K562 (cell line): Measurements from ENCODE around the gene TMEM14C. TPM values are rescaled to one million over a fixed set of nuclear protein-coding genes. Genes with fewer than 3 reads are reported as not detected.
A peak's percentile ranks its signal among the peaks of the same experiment; 100 is the strongest.

Experiments
- ATAC-seq: fragments of 200-7000 bp; cut with Tn5 transposase; 3 replicates; pipeline ENCODE4 v1.9.1; 2020; ENCODE audit warnings: moderate library complexity
- BruUV-seq: library from RNA; stranded (reverse); fragments of 400-500 nt; replicated peaks from 2 replicates; lab custom pipeline; 2021; lab: Mats Ljungman, UMichigan
- CTCF ChIA-PET: fragments of 300-600 bp; formaldehyde crosslinking; extraction: SDS; loops from one replicate; lab custom pipeline; 2021; ENCODE audit warnings: low intra/inter-chr PET ratio; lab: Yijun Ruan, JAX
- POLR2A ChIA-PET: fragments of 300-600, 350-650 bp; sonication (Branson Sonifier 250); formaldehyde crosslinking; extraction: SDS; loops from one replicate; lab custom pipeline; 2021; ENCODE audit warnings: antibody characterized with exemption, inconsistent platforms; lab: Yijun Ruan, JAX
- DNase-seq, 4 experiments: peaks; one replicate each; pipeline versions ENCODE4 v3.0.0 to v3.0.0-alpha.2; 2011 to 2018; ENCODE audit warnings: low spot score in 3 of 4, mixed read lengths in 3 of 4; ENCODE audit errors: extremely low read depth in 1 of 4
- FAIRE-seq: peaks from 2 replicates; lab custom pipeline; 2011; peaks lifted over from hg19 to GRCh38; lab: Jason Lieb, UNC
- H2AFZ ChIP-seq: 2 replicates; pipeline ENCODE4 v1.6.0; 2011; ENCODE audit warnings: low read depth, low read length, control low read depth, inconsistent platforms
- H3K27ac ChIP-seq: fragments of 200-600 bp; 3 replicates; pipeline ENCODE4 v1.8.0; 2011; ENCODE audit warnings: low read depth, mild to moderate bottlenecking, control low read depth, inconsistent platforms, low read length, moderate library complexity, mixed read lengths; ENCODE audit errors: extremely low read depth
- H3K27me3 ChIP-seq, 2 experiments: fragments of 300-600 bp in 1 of 2; 2 replicates in 1 of 2; 3 replicates in 1 of 2; pipeline versions ENCODE4 v1.6.0 to v1.8.0; 2011; ENCODE audit warnings: inconsistent platforms in 2 of 2, low read length in 2 of 2, mild to moderate bottlenecking in 1 of 2, mixed read lengths in 1 of 2, moderate library complexity in 1 of 2; ENCODE audit not compliant: control insufficient read depth in 2 of 2, insufficient read depth in 2 of 2
- H3K36me3 ChIP-seq: fragments of 300-600 bp; 3 replicates; pipeline ENCODE4 v1.8.0; 2011; ENCODE audit warnings: mild to moderate bottlenecking, low read length, inconsistent platforms; ENCODE audit not compliant: control insufficient read depth, insufficient read depth
- H3K4me1 ChIP-seq, 2 experiments: fragments of 200-600 bp in 1 of 2; replicated peaks in 1 of 2; 2 replicates in 1 of 2; 3 replicates in 1 of 2; pipeline versions ENCODE4 v1.5.1 to v1.8.0; 2011; ENCODE audit warnings: inconsistent platforms in 2 of 2, low read length in 2 of 2, mild to moderate bottlenecking in 1 of 2, mixed read lengths in 1 of 2, moderate library complexity in 1 of 2; ENCODE audit not compliant: control insufficient read depth in 2 of 2, insufficient read depth in 2 of 2
- H3K4me2 ChIP-seq: 2 replicates; pipeline ENCODE4 v1.6.1; 2011; ENCODE audit warnings: low read length, control low read depth, inconsistent platforms, mixed read lengths; ENCODE audit not compliant: insufficient read depth
- H3K4me3 ChIP-seq: fragments of 200-600 bp; sonication (generic), shearing (Covaris generic); 2 replicates; pipeline ENCODE4 v1.5.1; 2016; ENCODE audit warnings: control low read depth, inconsistent platforms
- H3K79me2 ChIP-seq: fragments of 200-600 bp; 3 replicates; pipeline ENCODE4 v1.8.0; 2011; ENCODE audit warnings: low read length, inconsistent platforms; ENCODE audit not compliant: control insufficient read depth, insufficient read depth
- H3K9ac ChIP-seq, 2 experiments: 2 replicates each; pipeline versions ENCODE4 v1.6.0 to v1.6.1; 2011; ENCODE audit warnings: low read depth in 2 of 2, low read length in 2 of 2, control low read depth in 1 of 2, inconsistent platforms in 1 of 2, mild to moderate bottlenecking in 1 of 2, mixed read lengths in 1 of 2; ENCODE audit not compliant: insufficient read depth in 1 of 2
- H3K9me1 ChIP-seq: one replicate; pipeline ENCODE4 v1.6.0; 2011; ENCODE audit warnings: inconsistent platforms, mild to moderate bottlenecking, low read length, moderate library complexity; ENCODE audit not compliant: control insufficient read depth, insufficient read depth
- H3K9me3 ChIP-seq: replicated peaks from 2 replicates; pipeline ENCODE4 v1.5.1; 2011; ENCODE audit warnings: low read depth, low read length, inconsistent platforms; ENCODE audit not compliant: control insufficient read depth, insufficient read depth
- H4K20me1 ChIP-seq: replicated peaks from 2 replicates; pipeline ENCODE4 v1.6.1; 2011; ENCODE audit warnings: low read length, inconsistent platforms, mixed read lengths; ENCODE audit not compliant: control insufficient read depth, insufficient read depth
- FUS ChIP-seq: fragments of 200-400 bp; formaldehyde crosslinking; optimal IDR thresholded peaks from 2 replicates; pipeline ENCODE3; 2017; ENCODE audit warnings: low read depth, low read length
- HOXB6 ChIP-seq: fragments of 250-450 bp; sonication (Bioruptor Pico); IDR thresholded peaks from 2 replicates; pipeline ENCODE4 v1.5.1; 2022; ENCODE audit warnings: mild to moderate bottlenecking, borderline replicate concordance
- MBD2 ChIP-seq: sonication (generic); IDR thresholded peaks from 2 replicates; pipeline ENCODE4 v1.6.1; 2016; ENCODE audit warnings: low read depth, borderline replicate concordance
- ZFX ChIP-seq: sonication (generic); formaldehyde crosslinking; IDR thresholded peaks from 2 replicates; pipeline ENCODE4 v1.8.0; 2022; ENCODE audit warnings: mild to moderate bottlenecking, missing genetic modification reagents, moderate library complexity
- WGBS: fragments of 100-300 bp; shearing (Covaris generic); methylation state at CpG from one replicate; pipeline ENCODE4 v1.1.6; 2016; ENCODE audit warnings: low coverage, mixed read lengths; ENCODE audit not compliant: insufficient coverage; ENCODE audit errors: missing lambda C conversion rate; 5-methylcytosine and 5-hydroxymethylcytosine counted together
- in situ Hi-C: fragments of 300-500 bp; cut with MboI; formaldehyde crosslinking; loops from 4 replicates; pipeline ENCODE4 v1.15.0; 2018; ENCODE audit warnings: inconsistent platforms, mixed read lengths
- intact Hi-C: fragments of 100-400 bp; cut with micrococcal nuclease; formaldehyde crosslinking; loops from 2 replicates; pipeline ENCODE4 v1.14.2; 2022
- polyA plus RNA-seq, 8 experiments: library from polyadenylated mRNA; depleted of rRNA in 4 of 8; stranded (reverse) in 5 of 8; unstranded in 3 of 8; fragments of >200 nt; fragmentation: Nextera tagmentation in 2 of 8; fragmentation: Illumina TruSeq in 1 of 8; extraction: Ambion mirVana in 2 of 8; extraction: Trizol in 1 of 8; gene quantifications; 2 replicates each; pipeline versions ENCODE4 v1.2.1 to v1.2.3, GENCODE V29; 2011 to 2014; ENCODE audit warnings: inconsistent platforms in 1 of 8, missing spikeins in 1 of 8
- total RNA-seq, 7 experiments: library from RNA; depleted of rRNA in 6 of 7; stranded (reverse); fragments of >200 nt in 6 of 7; fragmentation: Illumina TruSeq in 2 of 7; extraction: Trizol in 2 of 7; gene quantifications; 2 replicates each; pipeline versions ENCODE4 v1.2.1 to v1.2.3, GENCODE V29; 2011 to 2021; ENCODE audit warnings: low replicate concordance in 1 of 7
- TF ChIP-seq, protein P1 (sequence below): fragments of 450-650 bp; IDR thresholded peaks from 2 replicates; pipeline ENCODE4 v1.6.1; 2018; ENCODE audit not compliant: partially characterized antibody

The TMEM14C gene
- total and polyA plus RNA-seq, 9 of the 15 experiments (the other 6 are each of a cell fraction or from before 2014, with no cell fraction given): 151 to 496 (median 263) TPM

DNA sequence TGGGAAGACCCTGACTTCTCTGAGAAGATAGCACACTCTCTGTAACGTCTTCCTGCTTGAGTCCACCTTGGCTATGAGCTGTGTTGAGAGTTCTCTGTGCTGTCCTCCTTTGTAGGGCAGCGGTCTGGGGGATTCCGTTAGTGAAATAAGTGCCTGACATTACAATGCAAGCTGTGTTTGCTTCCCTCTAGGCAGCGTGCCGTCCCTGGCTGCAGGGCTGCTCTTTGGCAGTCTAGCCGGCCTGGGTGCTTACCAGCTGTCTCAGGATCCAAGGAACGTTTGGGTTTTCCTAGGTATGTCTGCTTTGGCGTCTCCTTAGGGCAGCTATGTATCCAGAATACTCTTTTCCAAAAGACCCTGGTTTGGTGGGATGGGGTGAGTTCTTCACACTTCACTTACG, 2.8 kb downstream of the TMEM14C start:
- ATAC-seq: no peak
- CTCF ChIA-PET: no interaction called here
- POLR2A ChIA-PET: interaction anchor here (0.8 to 4.0 kb wide), 6 partner anchors 10 to 247 kb away, joined by 3 to 48 read pairs (median 4); no protein-coding TSS in a partner anchor

DNA sequence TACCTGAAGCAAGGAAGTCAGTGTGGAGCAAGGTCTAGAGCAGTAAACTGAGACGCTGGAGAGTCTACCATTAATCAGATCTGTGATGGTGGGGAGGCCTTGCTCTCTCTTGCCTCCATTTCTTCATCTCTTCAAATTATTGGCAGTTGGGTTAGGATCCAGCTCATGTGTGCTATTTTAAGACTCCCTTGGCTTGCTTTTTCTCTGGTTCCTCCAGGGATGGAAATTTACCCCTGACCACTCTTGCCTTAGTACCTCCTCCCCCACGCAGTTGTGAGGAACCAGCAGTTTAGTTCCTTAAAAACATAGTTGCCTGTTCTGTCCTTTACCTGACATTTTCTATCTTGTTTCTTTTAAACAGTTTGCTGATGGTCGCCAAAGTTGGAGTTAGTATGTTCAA, 7.4 kb downstream of the TMEM14C start:
- H3K9me3 ChIP-seq: no peaks in the 10 kb centered on the region
- POLR2A ChIA-PET: interaction anchor here (1.2 to 1.3 kb wide), 2 partner anchors 13 to 24 kb away, joined by 3 read pairs; no protein-coding TSS in a partner anchor
- DNase-seq (no peak), ATAC-seq (no peak), FAIRE-seq (no peak)
- peaks cover 79% of the 10 kb centered on the region for H3K36me3 ChIP-seq
- BruUV-seq: no TSS peak
- H3K9ac ChIP-seq: no peak overlapping the region
- H3K79me2 ChIP-seq: peaks cover 24% of the 10 kb centered on the region
- intact Hi-C loops (no loop called here), in situ Hi-C loops (no loop called here)
- H3K9me1 ChIP-seq: no peaks in the 10 kb centered on the region
- H4K20me1 ChIP-seq: no peaks in the 10 kb centered on the region
- H3K4me2 ChIP-seq: no peak overlapping the region
- H3K27ac ChIP-seq: 0 out of 3 replicates have a peak overlapping the region, but pooled peaks have one; percentile 9
- 43% methylated on average over 3 of the region's 3 CpGs for WGBS
- TF ChIP-seq FUS: no peak
- TF ChIP-seq, protein P1, sequence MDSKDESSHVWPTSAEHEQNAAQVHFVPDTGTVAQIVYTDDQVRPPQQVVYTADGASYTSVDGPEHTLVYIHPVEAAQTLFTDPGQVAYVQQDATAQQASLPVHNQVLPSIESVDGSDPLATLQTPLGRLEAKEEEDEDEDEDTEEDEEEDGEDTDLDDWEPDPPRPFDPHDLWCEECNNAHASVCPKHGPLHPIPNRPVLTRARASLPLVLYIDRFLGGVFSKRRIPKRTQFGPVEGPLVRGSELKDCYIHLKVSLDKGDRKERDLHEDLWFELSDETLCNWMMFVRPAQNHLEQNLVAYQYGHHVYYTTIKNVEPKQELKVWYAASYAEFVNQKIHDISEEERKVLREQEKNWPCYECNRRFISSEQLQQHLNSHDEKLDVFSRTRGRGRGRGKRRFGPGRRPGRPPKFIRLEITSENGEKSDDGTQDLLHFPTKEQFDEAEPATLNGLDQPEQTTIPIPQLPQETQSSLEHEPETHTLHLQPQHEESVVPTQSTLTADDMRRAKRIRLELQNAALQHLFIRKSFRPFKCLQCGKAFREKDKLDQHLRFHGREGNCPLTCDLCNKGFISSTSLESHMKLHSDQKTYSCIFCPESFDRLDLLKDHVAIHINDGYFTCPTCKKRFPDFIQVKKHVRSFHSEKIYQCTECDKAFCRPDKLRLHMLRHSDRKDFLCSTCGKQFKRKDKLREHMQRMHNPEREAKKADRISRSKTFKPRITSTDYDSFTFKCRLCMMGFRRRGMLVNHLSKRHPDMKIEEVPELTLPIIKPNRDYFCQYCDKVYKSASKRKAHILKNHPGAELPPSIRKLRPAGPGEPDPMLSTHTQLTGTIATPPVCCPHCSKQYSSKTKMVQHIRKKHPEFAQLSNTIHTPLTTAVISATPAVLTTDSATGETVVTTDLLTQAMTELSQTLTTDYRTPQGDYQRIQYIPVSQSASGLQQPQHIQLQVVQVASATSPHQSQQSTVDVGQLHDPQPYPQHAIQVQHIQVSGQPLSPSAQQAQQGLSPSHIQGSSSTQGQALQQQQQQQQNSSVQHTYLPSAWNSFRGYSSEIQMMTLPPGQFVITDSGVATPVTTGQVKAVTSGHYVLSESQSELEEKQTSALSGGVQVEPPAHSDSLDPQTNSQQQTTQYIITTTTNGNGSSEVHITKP: peak; percentile 23
- CTCF ChIA-PET: no interaction called here
- H3K4me3 ChIP-seq: no peak overlapping the region
- no peak overlapping the region for H2AFZ ChIP-seq
- H3K4me1 ChIP-seq: peaks cover 20 to 23% of the 10 kb centered on the region in 2 experiments
- no peaks in the 10 kb centered on the region for H3K27me3 ChIP-seq

More for the DNA sequence above, 2.8 kb downstream of the TMEM14C start:
- H3K27ac ChIP-seq: peak overlapping the region; percentile 88
- no peaks in the 10 kb centered on the region for H3K9me1 ChIP-seq
- peaks cover 6% of the 10 kb centered on the region for H3K9me3 ChIP-seq
- intact Hi-C loops (no loop called here), in situ Hi-C loops (no loop called here)
- H3K4me2 ChIP-seq: peak overlapping the region; percentile 79
- no peak overlapping the region for H2AFZ ChIP-seq
- WGBS: 50% methylated on average over 9 of the region's 9 CpGs
- peak overlapping the region; percentile 28 to 85; a peak in 2 of 4 replicates for H3K9ac ChIP-seq
- peak in 1 of 4 experiments; percentile 29 for DNase-seq
- H3K27me3 ChIP-seq: no peaks in the 10 kb centered on the region
- BruUV-seq: no TSS peak
- H3K79me2 ChIP-seq: peaks cover 49% of the 10 kb centered on the region
- TF ChIP-seq ZFX (CRISPR knock-in tag) (0 out of 2 replicates have a peak, but pooled peaks have one; percentile 18), HOXB6 (CRISPR knock-in tag) (no peak), MBD2 (0 out of 2 replicates have a peak, but pooled peaks have one; percentile 5)
- peaks cover 46 to 51% of the 10 kb centered on the region in 2 experiments for H3K4me1 ChIP-seq
- H3K36me3 ChIP-seq: peaks cover 57% of the 10 kb centered on the region
- no peak overlapping the region; the same call in 1 of the 2 replicates for H3K4me3 ChIP-seq
- no peak for FAIRE-seq
- no peaks in the 10 kb centered on the region for H4K20me1 ChIP-seq
